IMR-90 (cell line): ENCODE results near the gene MRFAP1L1. TPM values are rescaled to one million over a fixed set of nuclear protein-coding genes. Genes with fewer than 3 reads are reported as not detected.
A peak's percentile ranks its signal among the peaks of the same experiment; 100 is the strongest.

Experiments used
- ATAC-seq: fragments of 200-7000 bp; cut with Tn5 transposase; 2 replicates; pipeline ENCODE4 v1.9.1; 2020; ENCODE audit warnings: low read depth, mild to moderate bottlenecking, moderate library complexity
- BruUV-seq: library from RNA; stranded (reverse); fragments of 400-500 nt; replicated peaks from 2 replicates; lab custom pipeline; 2021; lab: Mats Ljungman, UMichigan
- CTCF ChIA-PET: fragments of 300-600 bp; formaldehyde crosslinking; extraction: SDS; loops from one replicate; lab custom pipeline; 2021; ENCODE audit warnings: antibody characterized with exemption; lab: Yijun Ruan, JAX
- POLR2A ChIA-PET: fragments of 300-600 bp; sonication (Branson Sonifier 250); formaldehyde crosslinking; loops from one replicate; lab custom pipeline; 2022; ENCODE audit warnings: antibody characterized with exemption; ENCODE audit not compliant: unreplicated experiment; lab: Charles Lee
- DNase-seq: peaks from one replicate; pipeline ENCODE4 v3.0.0; 2013
- H2AFZ ChIP-seq: replicated peaks from 2 replicates; pipeline ENCODE3; 2013; ENCODE audit warnings: low read length, mild to moderate bottlenecking; ENCODE audit not compliant: poor library complexity
- H2AK5ac ChIP-seq: 2 replicates; pipeline ENCODE4 v1.6.1; 2013; ENCODE audit warnings: low read depth, low read length, inconsistent platforms
- H2AK9ac ChIP-seq: replicated peaks from 2 replicates; pipeline ENCODE3; 2013; ENCODE audit warnings: mild to moderate bottlenecking, low read depth, low read length, moderate library complexity; ENCODE audit not compliant: poor library complexity
- H2BK120ac ChIP-seq: 2 replicates; pipeline ENCODE4 v1.6.1; 2013; ENCODE audit warnings: low read depth, low read length, inconsistent platforms
- H2BK15ac ChIP-seq: 3 replicates; pipeline ENCODE4 v1.6.1; 2013; ENCODE audit warnings: low read depth, low read length, inconsistent platforms
- H2BK20ac ChIP-seq: 2 replicates; pipeline ENCODE4 v1.6.1; 2013; ENCODE audit warnings: low read depth, mild to moderate bottlenecking, inconsistent platforms, low read length, moderate library complexity
- H2BK5ac ChIP-seq: 2 replicates; pipeline ENCODE4 v1.6.1; 2013; ENCODE audit warnings: mild to moderate bottlenecking, low read depth, low read length, inconsistent platforms; ENCODE audit not compliant: poor library complexity, severe bottlenecking
- H3K14ac ChIP-seq: replicated peaks from 2 replicates; pipeline ENCODE4 v1.6.1; 2013; ENCODE audit warnings: low read depth, low read length, inconsistent platforms
- H3K18ac ChIP-seq: 2 replicates; pipeline ENCODE4 v1.6.1; 2013; ENCODE audit warnings: low read depth, low read length, control low read depth
- H3K23ac ChIP-seq: 2 replicates; pipeline ENCODE4 v1.6.1; 2013; ENCODE audit warnings: low read depth, low read length, inconsistent platforms
- H3K27ac ChIP-seq: 2 replicates; pipeline ENCODE4 v1.5.1; 2013; ENCODE audit warnings: mild to moderate bottlenecking, control low read depth, low read length; ENCODE audit not compliant: insufficient read depth
- H3K27me3 ChIP-seq: 2 replicates; pipeline ENCODE4 v1.6.1; 2013; ENCODE audit warnings: low read length; ENCODE audit not compliant: control insufficient read depth, insufficient read depth
- H3K36me3 ChIP-seq: 2 replicates; pipeline ENCODE4 v1.6.1; 2013; ENCODE audit warnings: low read length, mixed read lengths; ENCODE audit not compliant: control insufficient read depth, insufficient read depth
- H3K4ac ChIP-seq: 2 replicates; pipeline ENCODE4 v1.6.1; 2013; ENCODE audit warnings: low read depth, low read length, inconsistent platforms
- H3K4me1 ChIP-seq: 2 replicates; pipeline ENCODE4 v1.6.1; 2013; ENCODE audit warnings: low read length, mixed read lengths; ENCODE audit not compliant: control insufficient read depth, insufficient read depth
- H3K4me2 ChIP-seq: 2 replicates; pipeline ENCODE4 v1.6.1; 2013; ENCODE audit warnings: low read depth, mild to moderate bottlenecking, control low read depth, low read length, moderate library complexity
- H3K4me3 ChIP-seq: 2 replicates; pipeline ENCODE4 v1.5.1; 2013; ENCODE audit warnings: low read depth, mild to moderate bottlenecking, control low read depth, low read length, moderate library complexity; ENCODE audit not compliant: insufficient read depth
- H3K56ac ChIP-seq: 2 replicates; pipeline ENCODE4 v1.6.1; 2013; ENCODE audit warnings: low read length, inconsistent platforms; ENCODE audit not compliant: insufficient read depth; ENCODE audit errors: extremely low read depth
- H3K79me1 ChIP-seq, 2 experiments: 2 replicates each; pipeline ENCODE4 v1.6.1; 2013; ENCODE audit warnings: low read length in 2 of 2, inconsistent platforms in 1 of 2, low read depth in 1 of 2
- H3K9ac ChIP-seq: 2 replicates; pipeline ENCODE4 v1.6.1; 2013; ENCODE audit warnings: low read depth, low read length, control low read depth
- H3K9me1 ChIP-seq: 2 replicates; pipeline ENCODE4 v1.6.1; 2013; ENCODE audit warnings: low read length, inconsistent platforms; ENCODE audit not compliant: insufficient read depth
- H3K9me3 ChIP-seq: 2 replicates; pipeline ENCODE4 v1.6.1; 2013; ENCODE audit warnings: low read length; ENCODE audit not compliant: control insufficient read depth, insufficient read depth
- H4K20me1 ChIP-seq: 2 replicates; pipeline ENCODE4 v1.6.1; 2013; ENCODE audit warnings: low read length, inconsistent platforms; ENCODE audit not compliant: insufficient read depth
- H4K5ac ChIP-seq: 2 replicates; pipeline ENCODE4 v1.6.1; 2013; ENCODE audit warnings: mild to moderate bottlenecking, low read depth, low read length, control low read depth
- H4K8ac ChIP-seq, 2 experiments: 2 replicates each; pipeline ENCODE4 v1.6.1; 2013; ENCODE audit warnings: low read depth in 2 of 2, low read length in 2 of 2, control low read depth in 1 of 2, inconsistent platforms in 1 of 2
- H4K91ac ChIP-seq: 2 replicates; pipeline ENCODE4 v1.6.1; 2013; ENCODE audit warnings: low read depth, low read length, inconsistent platforms; ENCODE audit not compliant: insufficient read depth
- BHLHE40 ChIP-seq: fragments of 150-350 bp; IDR thresholded peaks from 2 replicates; pipeline ENCODE4 v1.6.1; 2016; ENCODE audit warnings: mild to moderate bottlenecking, low read depth, low read length
- CEBPB ChIP-seq: IDR thresholded peaks from 2 replicates; pipeline ENCODE4 v1.6.1; 2012; ENCODE audit warnings: low read depth, low read length, improper control_type of control experiment
- CHD1 ChIP-seq: IDR thresholded peaks from 2 replicates; pipeline ENCODE4 v1.6.1; 2012; ENCODE audit warnings: low read depth, low read length, improper control_type of control experiment
- CTCF ChIP-seq: conservative IDR thresholded peaks from 2 replicates; pipeline ENCODE4 v1.5.1; 2012; ENCODE audit warnings: mild to moderate bottlenecking, low read depth, low read length, improper control_type of control experiment
- ELK1 ChIP-seq: fragments of 150-350 bp; IDR thresholded peaks from 2 replicates; pipeline ENCODE4 v1.6.1; 2016; ENCODE audit warnings: low read depth, mild to moderate bottlenecking, low read length, moderate library complexity, borderline replicate concordance
- FOS ChIP-seq: fragments of 150-350 bp; IDR thresholded peaks from 2 replicates; pipeline ENCODE4 v1.6.1; 2016; ENCODE audit warnings: low read depth, low read length
- MAFK ChIP-seq: IDR thresholded peaks from 2 replicates; pipeline ENCODE4 v1.6.1; 2012; ENCODE audit warnings: low read depth, low read length, improper control_type of control experiment
- MAZ ChIP-seq: IDR thresholded peaks from 2 replicates; pipeline ENCODE4 v1.6.1; 2012; ENCODE audit warnings: low read depth, mild to moderate bottlenecking, low read length, improper control_type of control experiment, moderate library complexity, borderline replicate concordance
- MXI1 ChIP-seq: IDR thresholded peaks from 2 replicates; pipeline ENCODE4 v1.6.1; 2012; ENCODE audit warnings: low read depth, mild to moderate bottlenecking, low read length, moderate library complexity, borderline replicate concordance
- NFE2L2 ChIP-seq: fragments of 150-350 bp; IDR thresholded peaks from 2 replicates; pipeline ENCODE4 v1.6.1; 2016; ENCODE audit warnings: low read depth, mild to moderate bottlenecking, low read length
- POLR2A ChIP-seq: IDR thresholded peaks from 2 replicates; pipeline ENCODE4 v1.6.1; 2012; ENCODE audit warnings: mild to moderate bottlenecking, low read depth, low read length
- RAD21 ChIP-seq: IDR thresholded peaks from 2 replicates; pipeline ENCODE4 v1.6.1; 2012; ENCODE audit warnings: low read length, improper control_type of control experiment
- RCOR1 ChIP-seq: IDR thresholded peaks from 2 replicates; pipeline ENCODE4 v1.6.1; 2012; ENCODE audit warnings: mild to moderate bottlenecking, low read length, improper control_type of control experiment; ENCODE audit not compliant: insufficient replicate concordance
- SMC3 ChIP-seq: fragments of 150-350 bp; IDR thresholded peaks from 2 replicates; pipeline ENCODE4 v1.6.1; 2016; ENCODE audit warnings: low read depth, mild to moderate bottlenecking, antibody characterized with exemption, low read length, moderate library complexity
- WGBS, 2 experiments: methylation state at CpG; one replicate each; pipeline versions ENCODE4 v1.1.5 to v1.1.7; 2013; ENCODE audit warnings: missing lambda C conversion rate in 2 of 2; ENCODE audit not compliant: insufficient read length in 1 of 2; ENCODE audit errors: extremely low coverage in 2 of 2; 5-methylcytosine and 5-hydroxymethylcytosine counted together
- dilution Hi-C: fragments of 300-500 bp; cut with HindIII; formaldehyde crosslinking; loops from one replicate; pipeline ENCODE4 v1.14.3; 2018; ENCODE audit warnings: low sequenced_read_pairs; ENCODE audit not compliant: unreplicated experiment
- in situ Hi-C: fragments of 300-500 bp; cut with MboI; formaldehyde crosslinking; loops from 3 replicates; pipeline ENCODE4 v1.14.3; 2019; ENCODE audit warnings: low sequenced_read_pairs, inconsistent platforms, mixed read lengths
- intact Hi-C: fragments of 100-400 bp; cut with micrococcal nuclease; formaldehyde crosslinking; loops from 2 replicates; pipeline ENCODE4 v1.10.0; 2022
- polyA plus RNA-seq, 3 experiments: library from polyadenylated mRNA; depleted of rRNA; stranded (reverse); fragments of >200 nt; gene quantifications; 2 replicates each; pipeline ENCODE4 v1.2.3, GENCODE V29; 2012; ENCODE audit warnings: low replicate concordance in 1 of 3
- total RNA-seq: library from RNA; depleted of rRNA; stranded (reverse); fragments of >200 nt; gene quantifications from 2 replicates; pipeline ENCODE4 v1.2.3, GENCODE V29; 2012

The MRFAP1L1 gene
- total and polyA plus RNA-seq, 2 of the 4 experiments (the other 2 are of a cell fraction) = 31.7 to 47.0 TPM

GRCh38 chr4:6714954-6715353 is 5.3 kb upstream of the MRFAP1L1 start:
- peaks cover 6% of the 10 kb centered on the region; the same call in 1 of the 2 replicates for H4K20me1 ChIP-seq
- H2BK20ac ChIP-seq = no peak overlapping the region
- no peak overlapping the region for H2AK5ac ChIP-seq
- H3K4ac ChIP-seq = no peak overlapping the region
- DNase-seq = no peak
- H3K4me3 ChIP-seq = no peak overlapping the region
- ChIA-PET CTCF (interaction anchor here (1.2 kb wide), 1 partner anchor 355 kb away, joined by 3 read pairs; no protein-coding TSS in a partner anchor), POLR2A (no interaction called here)
- H4K5ac ChIP-seq = no peak overlapping the region
- H3K4me2 ChIP-seq = no peak overlapping the region
- ATAC-seq = no peak
- no peak overlapping the region for H3K27ac ChIP-seq
- peaks cover 0 to 23% of the 10 kb centered on the region in 2 experiments; a peak in 3 of 4 replicates for H3K79me1 ChIP-seq
- H3K9me1 ChIP-seq = 0 out of 2 replicates have a peak, but pooled peaks cover 5% of the 10 kb centered on the region
- TF ChIP-seq MAFK (no peak), CTCF (no peak), BHLHE40 (no peak), CEBPB (no peak), MAZ (no peak), CHD1 (no peak), RCOR1 (no peak), MXI1 (no peak), SMC3 (no peak), ELK1 (no peak), POLR2A (no peak), NFE2L2 (no peak), RAD21 (no peak), FOS (no peak)
- dilution Hi-C loops = no loop called here
- H2BK15ac ChIP-seq = no peak overlapping the region
- no peaks in the 10 kb centered on the region for H3K36me3 ChIP-seq
- no peak overlapping the region for H3K14ac ChIP-seq
- no peaks in the 10 kb centered on the region for H3K9me3 ChIP-seq
- no peaks in the 10 kb centered on the region for H3K4me1 ChIP-seq
- H2BK120ac ChIP-seq = no peak overlapping the region
- H2BK5ac ChIP-seq = no peak overlapping the region
- H3K18ac ChIP-seq = no peak overlapping the region
- H3K9ac ChIP-seq = no peak overlapping the region
- no peak overlapping the region for H3K23ac ChIP-seq
- H4K8ac ChIP-seq = peak overlapping the region in 1 of 2 experiments; percentile 95; a peak in 2 of 4 replicates
- intact Hi-C loops = no loop called here
- no peak overlapping the region for H2AK9ac ChIP-seq
- H3K56ac ChIP-seq = no peak overlapping the region
- H3K27me3 ChIP-seq = no peaks in the 10 kb centered on the region
- WGBS, 2 experiments = no CpG with 5 or more reads among the region's 1 CpG
- in situ Hi-C loops = no loop called here
- no peak overlapping the region for H2AFZ ChIP-seq
- no peak overlapping the region for H4K91ac ChIP-seq
- BruUV-seq = no TSS peak
